SK-N-SH treated with all-trans-retinoic acid at 6 μM for 48 hours (cell line): ENCODE data around the gene JAML.

ENCODE experiments used
- ESRRG ChIP-seq: fragments of 250-450 bp; sonication (Bioruptor Pico); IDR thresholded peaks from 2 replicates; pipeline ENCODE4 v1.6.1; 2021; ENCODE audit warnings: mild to moderate bottlenecking
- OSR1 ChIP-seq: fragments of 250-450 bp; sonication (Bioruptor Pico); IDR thresholded peaks from 2 replicates; pipeline ENCODE4 v1.8.0; 2022; ENCODE audit warnings: moderate library complexity, mild to moderate bottlenecking, inconsistent platforms
- ZFP3 ChIP-seq: fragments of 250-450 bp; sonication (Bioruptor Pico); IDR thresholded peaks from 2 replicates; pipeline ENCODE4 v1.5.0; 2020; ENCODE audit warnings: mild to moderate bottlenecking, moderate library complexity
- ZFP30 ChIP-seq: fragments of 450-650 bp; formaldehyde crosslinking; IDR thresholded peaks from 2 replicates; pipeline ENCODE4 v1.5.0; 2022; ENCODE audit warnings: mild to moderate bottlenecking, moderate library complexity
- TF ChIP-seq, protein P1 (sequence below): fragments of 250-450 bp; sonication (Bioruptor Pico); IDR thresholded peaks from 2 replicates; pipeline ENCODE4 v1.8.0; 2020; ENCODE audit warnings: mild to moderate bottlenecking, moderate library complexity, borderline replicate concordance

DNA sequence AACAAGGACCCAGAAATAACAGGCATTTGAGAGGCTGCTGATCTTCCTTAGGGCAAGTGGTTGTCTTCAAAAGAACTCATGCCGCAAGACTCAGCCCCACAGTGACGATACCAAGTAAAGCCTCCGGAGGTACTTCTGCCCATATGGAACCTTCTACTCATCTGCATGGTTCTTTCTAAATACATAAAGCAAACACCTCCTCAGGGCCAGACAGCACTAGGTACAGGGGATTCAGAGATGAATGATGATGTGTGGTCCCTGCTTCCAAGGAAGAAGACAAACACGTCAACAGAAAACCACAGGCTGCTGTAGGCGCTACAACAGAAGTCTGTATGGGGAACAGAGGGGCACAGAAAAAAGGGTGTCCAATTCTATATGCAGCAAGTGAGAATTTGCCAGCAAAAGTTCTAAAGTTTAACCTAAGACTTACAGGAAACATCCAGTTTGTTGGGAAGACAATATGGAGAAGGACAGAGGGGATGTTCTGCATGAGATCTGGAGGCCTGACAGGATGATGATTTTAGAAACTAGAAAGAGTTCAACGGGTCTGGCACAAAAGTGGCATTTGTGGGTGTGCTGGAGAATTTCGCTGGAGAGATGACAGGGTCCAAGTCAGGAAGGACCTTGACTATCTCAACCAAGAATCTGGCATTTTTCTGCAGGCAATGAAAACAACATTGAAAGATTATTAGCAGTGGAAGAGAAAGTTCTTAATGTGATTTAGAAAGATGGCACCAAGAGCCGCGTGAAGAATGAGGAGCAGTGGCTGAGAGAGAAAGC, 23.7 kb downstream of the JAML start:
- TF ChIP-seq, protein P1, sequence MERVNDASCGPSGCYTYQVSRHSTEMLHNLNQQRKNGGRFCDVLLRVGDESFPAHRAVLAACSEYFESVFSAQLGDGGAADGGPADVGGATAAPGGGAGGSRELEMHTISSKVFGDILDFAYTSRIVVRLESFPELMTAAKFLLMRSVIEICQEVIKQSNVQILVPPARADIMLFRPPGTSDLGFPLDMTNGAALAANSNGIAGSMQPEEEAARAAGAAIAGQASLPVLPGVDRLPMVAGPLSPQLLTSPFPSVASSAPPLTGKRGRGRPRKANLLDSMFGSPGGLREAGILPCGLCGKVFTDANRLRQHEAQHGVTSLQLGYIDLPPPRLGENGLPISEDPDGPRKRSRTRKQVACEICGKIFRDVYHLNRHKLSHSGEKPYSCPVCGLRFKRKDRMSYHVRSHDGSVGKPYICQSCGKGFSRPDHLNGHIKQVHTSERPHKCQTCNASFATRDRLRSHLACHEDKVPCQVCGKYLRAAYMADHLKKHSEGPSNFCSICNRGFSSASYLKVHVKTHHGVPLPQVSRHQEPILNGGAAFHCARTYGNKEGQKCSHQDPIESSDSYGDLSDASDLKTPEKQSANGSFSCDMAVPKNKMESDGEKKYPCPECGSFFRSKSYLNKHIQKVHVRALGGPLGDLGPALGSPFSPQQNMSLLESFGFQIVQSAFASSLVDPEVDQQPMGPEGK (CRISPR knock-in tag): no peak
- TF ChIP-seq ZFP30 (CRISPR knock-in tag) (no peak), ZFP3 (CRISPR knock-in tag) (no peak), ESRRG (CRISPR knock-in tag) (no peak), OSR1 (CRISPR knock-in tag) (no peak)
